Smooth muscle cell of the umbilical artery (primary cell): ENCODE results near the gene SLC9A4. TPM values are rescaled to one million over a fixed set of nuclear protein-coding genes. Genes with fewer than 3 reads are reported as not detected.

Source experiments
- total RNA-seq: library from RNA; depleted of rRNA; stranded (reverse); fragments of >200 nt; gene quantifications from 2 replicates; pipeline ENCODE4 v1.2.3, GENCODE V29; 2014

Gene SLC9A4
- not detected in 2 replicates for total RNA-seq

DNA sequence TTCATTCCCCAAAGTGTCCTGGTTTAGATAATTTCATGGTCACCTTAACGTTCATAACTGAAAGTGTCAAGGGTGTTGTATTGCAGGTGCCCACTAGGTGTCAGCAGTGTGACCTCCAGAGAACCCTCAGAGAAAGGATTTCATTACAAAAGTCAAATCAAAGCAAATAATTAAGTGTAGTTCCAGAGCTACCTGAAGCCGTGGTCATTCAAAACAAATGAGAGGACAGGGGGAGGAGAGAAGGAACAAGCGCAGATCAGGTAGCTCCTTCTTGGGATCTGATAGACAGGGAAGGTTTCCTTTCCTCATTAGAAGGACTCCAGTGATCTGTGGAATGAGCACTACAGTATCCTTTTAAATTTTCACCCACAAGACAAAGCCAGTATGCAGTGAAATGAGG, at the start of gene SLC9A4:
TSS of gene SLC9A4 (plus strand) at position 207 of the 400 bp plus-strand sequence. CDS start 534 bp downstream, outside the sequence.

Other genes starting within 250 kb of the SLC9A4 start
- 0.14 and 0.30 TPM in 2 replicates for gene IL1RL1, start 161.7 kb upstream of the SLC9A4 start, total RNA-seq
- gene IL18R1, start 117.4 kb upstream of the SLC9A4 start, total RNA-seq, result 0.28 and 0.30 TPM in 2 replicates
- gene IL18RAP, start 50.1 kb upstream of the SLC9A4 start, total RNA-seq, result not detected in 2 replicates
- gene SLC9A2, start 146.3 kb downstream of the SLC9A4 start, total RNA-seq, result not detected in 2 replicates